GM19043 (cell line): ENCODE measurements around the gene EVI2B.
"Not testable (repeated sequence)": the region's sequence is repeated elsewhere in the genome, so short reads cannot be mapped to it uniquely, and the experiment has no call there.

Experiments
- ATAC-seq: cut with Tn5 transposase; IDR thresholded peaks from one replicate; pipeline ENCODE4 v1.9.1; 2021; ENCODE audit warnings: low read depth; ENCODE audit not compliant: unreplicated experiment

The EVI2B gene

GRCh38 chr17:31272803-31273202 lies 41.1 kb downstream of the EVI2B start:
- no peak for ATAC-seq

- no peak for ATAC-seq
These were observed 41.6 kb downstream of the EVI2B start for GRCh38 chr17:31272236-31272635.

GRCh38 chr17:31269578-31269983 lies 44.3 kb downstream of the EVI2B start:
- no peak for ATAC-seq

- ATAC-seq = no peak
These were observed 44.7 kb downstream of the EVI2B start for GRCh38 chr17:31269036-31269577.

- ATAC-seq = no peak
These were observed 47.8 kb downstream of the EVI2B start for GRCh38 chr17:31266042-31266441.

GRCh38 chr17:31262923-31263322 lies 50.9 kb downstream of the EVI2B start:
- ATAC-seq = not testable (repeated sequence)

GRCh38 chr17:31261601-31262000 lies 52.3 kb downstream of the EVI2B start:
- ATAC-seq = no peak

- ATAC-seq = no peak
These were observed 53.7 kb downstream of the EVI2B start for GRCh38 chr17:31260151-31260550.

GRCh38 chr17:31256936-31257335 lies 56.9 kb downstream of the EVI2B start:
- no peak for ATAC-seq

GRCh38 chr17:31254654-31255053 lies 59.2 kb downstream of the EVI2B start:
- ATAC-seq = no peak
